NCI-H82 (cell line): Measurements from ENCODE around the gene CSNK1A1.
A peak's percentile ranks its signal among the peaks of the same experiment; 100 is the strongest.
"Not testable (repeated sequence)": the region's sequence is repeated elsewhere in the genome, so short reads cannot be mapped to it uniquely, and the experiment has no call there.

Experiments used
- DNase-seq: peaks from one replicate; lab custom pipeline; 2025; lab: John Stamatoyannopoulos, UW

CSNK1A1 gene

GRCh38 chr5:149490599-149491485, 60.4 kb downstream of the CSNK1A1 start:
- DNase-seq, result no peak

GRCh38 chr5:149489605-149490037, 61.6 kb downstream of the CSNK1A1 start:
- DNase-seq, result no peak

- DNase-seq, result no peak
Measured at GRCh38 chr5:149488645-149489306, 62.5 kb downstream of the CSNK1A1 start.

- DNase-seq, result no peak
Measured at GRCh38 chr5:149487672-149488071, 63.6 kb downstream of the CSNK1A1 start.

- DNase-seq, result no peak
Measured at GRCh38 chr5:149486726-149487635, 64.3 kb downstream of the CSNK1A1 start.

- peak; percentile 29 for DNase-seq
Measured at GRCh38 chr5:149485655-149486615, 65.3 kb downstream of the CSNK1A1 start.

GRCh38 chr5:149481485-149481884, 69.8 kb downstream of the CSNK1A1 start:
- no peak for DNase-seq

GRCh38 chr5:149478761-149479160, 72.5 kb downstream of the CSNK1A1 start:
- no peak for DNase-seq

- no peak for DNase-seq
Measured at GRCh38 chr5:149475777-149476176, 75.5 kb downstream of the CSNK1A1 start.

GRCh38 chr5:149474198-149474597, 77.0 kb downstream of the CSNK1A1 start:
- DNase-seq, result no peak

GRCh38 chr5:149473441-149473840, 77.8 kb downstream of the CSNK1A1 start:
- DNase-seq, result no peak

- no peak for DNase-seq
Measured at GRCh38 chr5:149472399-149472798, 78.8 kb downstream of the CSNK1A1 start.

- no peak for DNase-seq
Measured at GRCh38 chr5:149471406-149472183, 79.6 kb downstream of the CSNK1A1 start.

- DNase-seq, result no peak
Measured at GRCh38 chr5:149470942-149471341, 80.3 kb downstream of the CSNK1A1 start.

GRCh38 chr5:149466457-149466972, 84.7 kb downstream of the CSNK1A1 start:
- DNase-seq, result no peak

GRCh38 chr5:149464796-149465489, 86.3 kb downstream of the CSNK1A1 start:
- no peak for DNase-seq

- not testable (repeated sequence) for DNase-seq
Measured at GRCh38 chr5:149461907-149462306, 89.3 kb downstream of the CSNK1A1 start.

GRCh38 chr5:149459891-149460290, 91.3 kb downstream of the CSNK1A1 start:
- DNase-seq, result no peak

- DNase-seq, result no peak
Measured at GRCh38 chr5:149457393-149457763, 93.9 kb downstream of the CSNK1A1 start.
